ENCODE data around the gene ZC4H2.

- TF ChIP-seq CTCF (IDR thresholded peaks at IDR 0.05; ENCODE audit: low read depth, low read length, poor library complexity, severe bottlenecking) (no peak), EZH2phosphoT487 (IDR thresholded peaks at IDR 0.05; ENCODE audit: borderline replicate concordance, low read length) (no peak)
Observed at GRCh38 chrX:64977830-64978229, 1.6 kb upstream of the ZC4H2 start.
